H1 (cell line): ENCODE data around the gene SLC6A19. TPM values are rescaled to one million over a fixed set of nuclear protein-coding genes. Genes with fewer than 3 reads are reported as not detected.
A peak's percentile ranks its signal among the peaks of the same experiment; 100 is the strongest.

Experiments used
- CTCF ChIA-PET: fragments of 300-600 bp; sonication (Branson Sonifier 250); formaldehyde crosslinking; loops from one replicate; lab custom pipeline; 2021; ENCODE audit not compliant: partially characterized antibody; lab: Charles Lee
- POLR2A ChIA-PET: fragments of 300-600 bp; sonication (Branson Sonifier 250); formaldehyde crosslinking; loops from one replicate; lab custom pipeline; 2021; ENCODE audit warnings: inconsistent platforms; ENCODE audit not compliant: partially characterized antibody; lab: Charles Lee
- DNase-seq, 2 experiments: peaks; one replicate each; pipeline versions ENCODE4 v3.0.0 to v3.0.0-alpha.2; 2010 to 2022; ENCODE audit warnings: low spot score in 2 of 2, low read depth in 1 of 2, mixed read lengths in 1 of 2
- FAIRE-seq: peaks from 2 replicates; lab custom pipeline; 2011; peaks lifted over from hg19 to GRCh38; lab: Jason Lieb, UNC
- H2AFZ ChIP-seq: 2 replicates; pipeline ENCODE4 v1.8.1; 2012; ENCODE audit warnings: low read length, inconsistent platforms
- H2AK5ac ChIP-seq: 2 replicates; pipeline ENCODE4 v1.6.1; 2013; ENCODE audit warnings: low read depth, low read length
- H2BK120ac ChIP-seq: replicated peaks from 2 replicates; pipeline ENCODE3; 2013; ENCODE audit warnings: low read depth, low read length, inconsistent platforms
- H2BK12ac ChIP-seq: 2 replicates; pipeline ENCODE4 v1.6.1; 2013; ENCODE audit warnings: low read depth, low read length
- H2BK15ac ChIP-seq: 2 replicates; pipeline ENCODE4 v1.6.1; 2013; ENCODE audit warnings: low read length
- H2BK20ac ChIP-seq: 2 replicates; pipeline ENCODE4 v1.6.1; 2013; ENCODE audit warnings: low read length
- H2BK5ac ChIP-seq: 2 replicates; pipeline ENCODE4 v1.6.1; 2013; ENCODE audit warnings: low read depth, low read length
- H3K14ac ChIP-seq: 2 replicates; pipeline ENCODE4 v1.6.1; 2013; ENCODE audit warnings: inconsistent platforms; ENCODE audit not compliant: insufficient read length
- H3K18ac ChIP-seq: 2 replicates; pipeline ENCODE4 v1.6.1; 2013; ENCODE audit warnings: low read length; ENCODE audit errors: extremely low read depth
- H3K23ac ChIP-seq: 2 replicates; pipeline ENCODE4 v1.6.1; 2013; ENCODE audit warnings: inconsistent platforms; ENCODE audit not compliant: insufficient read length
- H3K23me2 ChIP-seq: 2 replicates; pipeline ENCODE4 v1.6.1; 2013; ENCODE audit warnings: low read depth, low read length
- H3K27ac ChIP-seq: 2 replicates; pipeline ENCODE4 v1.6.1; 2011; ENCODE audit warnings: low read depth, low read length, inconsistent platforms
- H3K27me3 ChIP-seq, 4 experiments: replicated peaks in 1 of 4; 1 replicate in 1 of 4; 2 replicates in 3 of 4; pipeline versions ENCODE4 v1.6.1 to v1.8.1; 2011 to 2013; ENCODE audit warnings: low read length in 3 of 4, mild to moderate bottlenecking in 3 of 4, inconsistent platforms in 2 of 4, mixed read lengths in 2 of 4, moderate library complexity in 1 of 4; ENCODE audit not compliant: control insufficient read depth in 3 of 4, insufficient read depth in 3 of 4; ENCODE audit errors: extremely low read depth in 1 of 4
- H3K36me3 ChIP-seq, 4 experiments: 2 replicates each; pipeline versions ENCODE4 v1.6.1 to v1.8.1; 2011 to 2013; ENCODE audit warnings: mild to moderate bottlenecking in 4 of 4, low read length in 3 of 4, moderate library complexity in 2 of 4, control low read depth in 1 of 4, inconsistent platforms in 1 of 4; ENCODE audit not compliant: insufficient read depth in 4 of 4, control insufficient read depth in 2 of 4
- H3K4ac ChIP-seq: replicated peaks from 2 replicates; pipeline ENCODE3; 2013; ENCODE audit warnings: low read length, low read depth, mixed read lengths, inconsistent platforms; ENCODE audit not compliant: insufficient read length
- H3K4me1 ChIP-seq, 4 experiments: replicated peaks in 1 of 4; 1 replicate in 1 of 4; 2 replicates in 3 of 4; pipeline versions ENCODE4 v1.6.1 to v1.8.1; 2011 to 2013; ENCODE audit warnings: low read length in 3 of 4, inconsistent platforms in 2 of 4, mixed read lengths in 1 of 4; ENCODE audit not compliant: insufficient read depth in 4 of 4, control insufficient read depth in 3 of 4
- H3K4me2 ChIP-seq, 2 experiments: 2 replicates each; pipeline versions ENCODE4 v1.6.1 to v1.8.1; 2011 to 2013; ENCODE audit warnings: low read depth in 2 of 2, low read length in 2 of 2, control low read depth in 1 of 2, inconsistent platforms in 1 of 2, mild to moderate bottlenecking in 1 of 2; ENCODE audit not compliant: insufficient read depth in 1 of 2
- H3K4me3 ChIP-seq, 4 experiments: fragments of 200-600, 300-600 bp in 1 of 4; sonication (generic), shearing (Covaris generic), sonication (Bioruptor Twin) in 1 of 4; 2 replicates each; pipeline versions ENCODE4 v1.5.1 to v1.8.1; 2011 to 2016; ENCODE audit warnings: low read length in 4 of 4, low read depth in 3 of 4, control low read depth in 2 of 4, inconsistent platforms in 2 of 4, mild to moderate bottlenecking in 2 of 4, mixed read lengths in 1 of 4, moderate library complexity in 1 of 4; ENCODE audit not compliant: insufficient read depth in 2 of 4; ENCODE audit errors: extremely low read depth in 1 of 4
- H3K56ac ChIP-seq: replicated peaks from 2 replicates; pipeline ENCODE3; 2013; ENCODE audit warnings: low read depth, mild to moderate bottlenecking, mixed read lengths, low read length, inconsistent platforms; ENCODE audit not compliant: insufficient read length
- H3K79me1 ChIP-seq: 2 replicates; pipeline ENCODE4 v1.6.1; 2013; ENCODE audit warnings: low read depth, low read length, control low read depth
- H3K79me2 ChIP-seq, 2 experiments: 2 replicates each; pipeline versions ENCODE4 v1.6.1 to v1.8.1; 2012 to 2013; ENCODE audit warnings: low read length in 2 of 2, mild to moderate bottlenecking in 2 of 2, inconsistent platforms in 1 of 2; ENCODE audit not compliant: insufficient read depth in 2 of 2, control insufficient read depth in 1 of 2
- H3K9ac ChIP-seq, 4 experiments: replicated peaks in 1 of 4; 1 replicate in 1 of 4; 2 replicates in 3 of 4; pipeline versions ENCODE4 v1.6.1 to v1.8.1; 2011 to 2013; ENCODE audit warnings: low read depth in 3 of 4, low read length in 3 of 4, control low read depth in 2 of 4, mild to moderate bottlenecking in 2 of 4, moderate library complexity in 2 of 4, inconsistent platforms in 1 of 4; ENCODE audit errors: extremely low read depth in 1 of 4
- H3K9me3 ChIP-seq, 2 experiments: 2 replicates each; pipeline versions ENCODE4 v1.6.1 to v1.8.1; 2012 to 2013; ENCODE audit warnings: mild to moderate bottlenecking in 2 of 2, moderate library complexity in 2 of 2, control low read depth in 1 of 2, inconsistent platforms in 1 of 2, low read depth in 1 of 2, low read length in 1 of 2, mixed read lengths in 1 of 2; ENCODE audit not compliant: insufficient read depth in 2 of 2
- H4K20me1 ChIP-seq, 2 experiments: replicated peaks in 1 of 2; 2 replicates each; pipeline versions ENCODE3 to v1.8.1; 2011 to 2013; ENCODE audit warnings: inconsistent platforms in 2 of 2, low read length in 2 of 2, mild to moderate bottlenecking in 1 of 2; ENCODE audit not compliant: insufficient read depth in 2 of 2, control insufficient read depth in 1 of 2
- H4K5ac ChIP-seq: 2 replicates; pipeline ENCODE4 v1.6.1; 2013; ENCODE audit warnings: low read length, low read depth, mixed read lengths, inconsistent platforms; ENCODE audit not compliant: insufficient read length
- H4K8ac ChIP-seq: 2 replicates; pipeline ENCODE4 v1.8.0; 2013; ENCODE audit warnings: mild to moderate bottlenecking, moderate library complexity, low read length, inconsistent platforms; ENCODE audit not compliant: insufficient read depth; ENCODE audit errors: extremely low read depth
- H4K91ac ChIP-seq: replicated peaks from 2 replicates; pipeline ENCODE3; 2013; ENCODE audit warnings: low read length, mixed read lengths, inconsistent platforms; ENCODE audit not compliant: insufficient read length
- ASH2L ChIP-seq: fragments of 200-600, 300-600 bp; sonication (generic); IDR thresholded peaks from one replicate; pipeline ENCODE4 v1.7.1; 2017; ENCODE audit warnings: low read length
- CBX5 ChIP-seq: fragments of 300-800, 300-1000 bp; sonication (generic); IDR thresholded peaks from 2 replicates; pipeline ENCODE4 v1.7.1; 2016; ENCODE audit warnings: antibody characterized with exemption, low read length, low read depth
- CBX8 ChIP-seq: fragments of 300-800, 300-1000 bp; sonication (generic); IDR thresholded peaks from 2 replicates; pipeline ENCODE4 v1.7.1; 2016; ENCODE audit warnings: low read depth, low read length, borderline replicate concordance
- CHD1 ChIP-seq: IDR thresholded peaks from 2 replicates; pipeline ENCODE4 v1.6.1; 2012; ENCODE audit warnings: low read depth, low read length, improper control_type of control experiment
- NRF1 ChIP-seq: IDR thresholded peaks from 2 replicates; pipeline ENCODE4 v1.6.1; 2011; ENCODE audit warnings: mild to moderate bottlenecking, low read depth, low read length, improper control_type of control experiment
- POLR2AphosphoS5 ChIP-seq: IDR thresholded peaks from 2 replicates; pipeline ENCODE4 v1.6.1; 2011; ENCODE audit warnings: low read depth, low read length
- POU5F1 ChIP-seq: IDR thresholded peaks from 2 replicates; pipeline ENCODE4 v1.6.1; 2011; ENCODE audit warnings: low read depth, mild to moderate bottlenecking, low read length, moderate library complexity
- RXRA ChIP-seq: IDR thresholded peaks from 2 replicates; pipeline ENCODE4 v1.6.1; 2011; ENCODE audit warnings: low read depth, mild to moderate bottlenecking, low read length, moderate library complexity; ENCODE audit not compliant: insufficient read depth
- SIRT6 ChIP-seq: IDR thresholded peaks from one replicate; pipeline ENCODE4 v1.7.1; 2012; ENCODE audit warnings: low read length, inconsistent platforms
- SRF ChIP-seq: IDR thresholded peaks from 2 replicates; pipeline ENCODE4 v1.6.1; 2011; ENCODE audit warnings: mild to moderate bottlenecking, low read depth, low read length, moderate library complexity
- WGBS, 2 experiments: shearing (Covaris generic) in 1 of 2; methylation state at CpG; one replicate each; pipeline versions ENCODE4 v1.1.6 to v1.1.7; 2013 to 2015; ENCODE audit warnings: low lambda C conversion rate in 2 of 2, mixed read lengths in 2 of 2, inconsistent platforms in 1 of 2, low coverage in 1 of 2, missing lambda C conversion rate in 1 of 2; ENCODE audit not compliant: insufficient replicate concordance in 2 of 2, insufficient coverage in 1 of 2, insufficient read length in 1 of 2; ENCODE audit errors: extremely low coverage in 1 of 2, missing lambda C conversion rate in 1 of 2; 5-methylcytosine and 5-hydroxymethylcytosine counted together
- polyA plus RNA-seq, 7 experiments: library from polyadenylated mRNA; depleted of rRNA in 3 of 7; stranded (reverse) in 5 of 7; unstranded in 2 of 7; fragments of >200 nt in 5 of 7; fragments of 200-250 nt in 2 of 7; gene quantifications; 1 replicate in 5 of 7; 2 replicates in 1 of 7; 4 replicates in 1 of 7; pipeline versions ENCODE4 v1.2.1 to v1.2.3, GENCODE V29; 2011 to 2013; ENCODE audit warnings: missing spikeins in 2 of 7, mixed read lengths in 2 of 7
- total RNA-seq: library from RNA; stranded (reverse); fragmentation: NEBNext Ultra II Directional; extraction: Animal tissue kit (Norgen Biotek cat#: 25700); gene quantifications from 2 replicates; pipeline ENCODE4 v1.2.1, GENCODE V29; 2021

Gene SLC6A19
- total and polyA plus RNA-seq, 2 of the 8 experiments (the other 6 are each of a cell fraction or from before 2014, with no cell fraction given): 0.02 TPM; not detected in 1

DNA sequence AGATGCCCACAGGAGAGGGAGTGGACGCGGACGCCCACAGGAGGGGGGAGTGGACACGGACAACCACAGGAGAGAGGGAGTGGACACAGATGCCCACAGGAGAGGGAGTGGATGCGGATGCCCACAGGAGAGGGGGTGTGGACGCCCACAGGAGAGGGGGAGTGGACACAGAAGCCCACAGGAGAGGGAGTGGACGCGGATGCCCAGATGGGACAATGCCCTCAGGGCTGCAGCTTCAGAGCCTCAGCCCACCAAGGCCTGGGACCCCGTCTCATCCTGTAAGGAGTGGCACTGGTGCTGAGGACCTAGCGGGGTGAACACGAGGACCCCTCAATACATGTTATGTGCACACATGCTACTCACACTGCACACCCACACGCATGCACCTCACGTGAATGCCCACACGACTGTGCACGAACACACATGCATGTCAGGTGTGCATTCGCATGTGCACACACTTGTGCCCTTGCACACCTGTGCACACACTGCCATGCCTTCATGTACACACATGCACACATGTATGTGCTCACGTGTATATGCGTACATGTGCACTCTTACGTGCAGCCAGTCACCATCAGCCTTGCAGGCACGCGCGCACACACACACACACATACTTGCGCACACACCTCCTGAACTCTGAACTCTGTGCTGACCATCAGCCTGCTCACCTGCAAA is 58.5 kb downstream of the SLC6A19 start:
- H2AK5ac ChIP-seq: no peak overlapping the region
- no peaks in the 10 kb centered on the region for H3K27me3 ChIP-seq
- no peak overlapping the region for H3K4me3 ChIP-seq
- no peak for FAIRE-seq
- H3K36me3 ChIP-seq: peaks cover 0 to 39% (median 10%) of the 10 kb centered on the region in 4 experiments; a peak in 6 of 8 replicates
- 0 out of 2 replicates have a peak overlapping the region, but pooled peaks have one; percentile 61 for H2BK20ac ChIP-seq
- no peak for DNase-seq
- H3K9ac ChIP-seq: no peak overlapping the region
- H2BK120ac ChIP-seq: no peak overlapping the region
- no peak overlapping the region for H3K14ac ChIP-seq
- H4K5ac ChIP-seq: no peak overlapping the region
- H3K4me1 ChIP-seq: no peaks in the 10 kb centered on the region; a peak in 1 of 7 replicates
- H4K8ac ChIP-seq: no peak overlapping the region
- H3K56ac ChIP-seq: no peak overlapping the region
- ChIA-PET CTCF (no interaction called here), POLR2A (no interaction called here)
- no peak overlapping the region for H3K4me2 ChIP-seq
- no peak overlapping the region for H3K18ac ChIP-seq
- no peak overlapping the region for H3K27ac ChIP-seq
- no peak overlapping the region for H3K4ac ChIP-seq
- TF ChIP-seq RXRA: no peak
- TF ChIP-seq POU5F1: no peak
- TF ChIP-seq SRF: no peak
- no peak for TF ChIP-seq NRF1
- no peak for TF ChIP-seq SIRT6
- no peak for TF ChIP-seq CHD1
- no peak for TF ChIP-seq CBX8
- no peak; the same call in 1 of the 2 replicates for TF ChIP-seq POLR2AphosphoS5
- no peak for TF ChIP-seq CBX5
- no peak for TF ChIP-seq ASH2L
- H3K79me1 ChIP-seq: no peaks in the 10 kb centered on the region
- no peaks in the 10 kb centered on the region for H3K79me2 ChIP-seq
- peak overlapping the region; percentile 60; the same call in 1 of the 2 replicates for H2BK5ac ChIP-seq
- H3K23ac ChIP-seq: no peak overlapping the region
- no peak overlapping the region for H2AFZ ChIP-seq
- peaks cover 28 to 43% of the 10 kb centered on the region in 2 experiments for H3K9me3 ChIP-seq
- H3K23me2 ChIP-seq: no peaks in the 10 kb centered on the region
- H2BK12ac ChIP-seq: 0 out of 2 replicates have a peak overlapping the region, but pooled peaks have one; percentile 60
- H2BK15ac ChIP-seq: peak overlapping the region; percentile 88; the same call in 1 of the 2 replicates
- H4K91ac ChIP-seq: peak overlapping the region; percentile 54
- H4K20me1 ChIP-seq: peaks cover 0 to 9% of the 10 kb centered on the region in 2 experiments
- WGBS, 2 experiments: 91% methylated on average over 20 of the region's 23 CpGs; no CpG with 5 or more reads in 1 of the 2 experiments
